Ovary (tissue), 3 donors: ENCODE measurements around the gene XPO6.

Source experiments
- POLR2A ChIP-seq: fragments of 450-650 bp; IDR thresholded peaks from one replicate; pipeline ENCODE4 v1.6.1; 2017; ENCODE audit warnings: antibody characterized with exemption, mild to moderate bottlenecking, moderate library complexity
- TF ChIP-seq, protein P1 (sequence below), 3 donors: fragments of 450-650 bp in 2 of 3; fragments of 200-600 bp in 1 of 3; IDR thresholded peaks; one replicate each; pipeline versions ENCODE4 v1.5.1 to v1.8.0; 2016 to 2022; ENCODE audit warnings: antibody characterized with exemption in 3 of 3, mild to moderate bottlenecking in 1 of 3
- donor health status: DM: no; HTN: no; CAD: no.

DNA sequence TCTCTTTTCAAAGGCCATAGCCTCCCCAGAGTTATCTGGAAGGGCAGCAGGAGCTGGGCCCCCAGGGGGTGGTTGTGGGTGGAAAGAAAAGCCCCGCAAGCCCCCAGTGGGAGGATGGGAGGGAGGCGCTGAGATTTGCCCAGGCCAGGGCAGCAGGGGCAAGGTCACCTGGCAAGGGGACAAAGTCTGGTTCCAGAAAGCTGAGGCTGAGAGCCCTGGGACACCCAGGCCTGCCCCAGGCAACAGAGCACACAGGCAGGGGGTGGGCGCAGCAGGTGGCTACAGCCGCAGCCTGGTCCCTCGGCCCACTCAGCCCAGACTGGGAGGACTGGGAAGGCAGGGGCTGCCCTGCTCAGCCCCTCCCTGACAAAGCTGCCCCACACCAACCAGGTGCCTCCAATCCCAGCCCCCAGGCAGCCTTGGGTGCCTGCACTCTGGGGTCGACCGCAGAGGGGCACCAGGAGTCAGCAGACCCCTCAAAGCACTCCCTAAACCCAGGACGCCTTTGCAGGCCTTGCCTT lies 124.6 kb downstream of the XPO6 start:
- TF ChIP-seq POLR2A = no peak
- TF ChIP-seq, protein P1, sequence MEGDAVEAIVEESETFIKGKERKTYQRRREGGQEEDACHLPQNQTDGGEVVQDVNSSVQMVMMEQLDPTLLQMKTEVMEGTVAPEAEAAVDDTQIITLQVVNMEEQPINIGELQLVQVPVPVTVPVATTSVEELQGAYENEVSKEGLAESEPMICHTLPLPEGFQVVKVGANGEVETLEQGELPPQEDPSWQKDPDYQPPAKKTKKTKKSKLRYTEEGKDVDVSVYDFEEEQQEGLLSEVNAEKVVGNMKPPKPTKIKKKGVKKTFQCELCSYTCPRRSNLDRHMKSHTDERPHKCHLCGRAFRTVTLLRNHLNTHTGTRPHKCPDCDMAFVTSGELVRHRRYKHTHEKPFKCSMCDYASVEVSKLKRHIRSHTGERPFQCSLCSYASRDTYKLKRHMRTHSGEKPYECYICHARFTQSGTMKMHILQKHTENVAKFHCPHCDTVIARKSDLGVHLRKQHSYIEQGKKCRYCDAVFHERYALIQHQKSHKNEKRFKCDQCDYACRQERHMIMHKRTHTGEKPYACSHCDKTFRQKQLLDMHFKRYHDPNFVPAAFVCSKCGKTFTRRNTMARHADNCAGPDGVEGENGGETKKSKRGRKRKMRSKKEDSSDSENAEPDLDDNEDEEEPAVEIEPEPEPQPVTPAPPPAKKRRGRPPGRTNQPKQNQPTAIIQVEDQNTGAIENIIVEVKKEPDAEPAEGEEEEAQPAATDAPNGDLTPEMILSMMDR (IDR thresholded peaks at IDR 0.05) = no peak
